Measurements from ENCODE around the gene DNAAF8.

DNAAF8 gene

DNA sequence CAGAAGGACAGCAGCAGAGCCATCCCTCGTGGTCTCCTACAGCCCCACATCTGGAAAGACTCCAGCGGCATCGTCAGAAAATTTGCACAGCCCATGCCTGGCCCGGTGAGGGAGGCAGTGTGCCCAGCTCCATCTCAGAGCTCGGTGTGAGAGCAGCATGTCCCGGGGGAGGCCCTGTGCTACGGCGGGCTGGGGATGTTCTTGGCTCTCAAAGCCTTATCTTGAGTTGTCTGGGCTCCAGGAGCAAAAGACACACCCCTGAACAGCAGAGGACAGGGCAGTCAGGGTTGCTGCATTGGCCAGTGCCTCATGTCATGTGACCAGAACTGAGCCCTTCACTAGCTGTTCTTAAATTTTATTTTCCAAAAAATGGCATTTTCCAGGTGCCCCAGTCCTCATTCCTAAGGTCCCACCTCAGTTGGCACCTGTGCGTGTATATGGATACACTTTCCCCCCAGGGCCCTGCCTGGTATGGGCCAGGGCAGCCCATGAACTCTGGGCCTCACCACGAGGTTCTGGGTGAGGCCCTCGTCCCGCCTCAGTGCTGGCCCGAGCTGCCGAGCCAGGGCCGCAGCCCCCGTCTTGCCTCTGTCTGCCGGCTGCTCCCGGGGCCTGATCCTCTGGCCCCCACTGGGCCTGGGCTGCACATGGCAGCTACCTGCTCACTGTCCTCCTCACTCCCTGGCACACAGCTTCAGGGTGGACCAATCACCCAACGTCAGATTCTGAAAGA lies 38.0 kb upstream of the DNAAF8 start:
- TF ChIP-seq, protein P1, sequence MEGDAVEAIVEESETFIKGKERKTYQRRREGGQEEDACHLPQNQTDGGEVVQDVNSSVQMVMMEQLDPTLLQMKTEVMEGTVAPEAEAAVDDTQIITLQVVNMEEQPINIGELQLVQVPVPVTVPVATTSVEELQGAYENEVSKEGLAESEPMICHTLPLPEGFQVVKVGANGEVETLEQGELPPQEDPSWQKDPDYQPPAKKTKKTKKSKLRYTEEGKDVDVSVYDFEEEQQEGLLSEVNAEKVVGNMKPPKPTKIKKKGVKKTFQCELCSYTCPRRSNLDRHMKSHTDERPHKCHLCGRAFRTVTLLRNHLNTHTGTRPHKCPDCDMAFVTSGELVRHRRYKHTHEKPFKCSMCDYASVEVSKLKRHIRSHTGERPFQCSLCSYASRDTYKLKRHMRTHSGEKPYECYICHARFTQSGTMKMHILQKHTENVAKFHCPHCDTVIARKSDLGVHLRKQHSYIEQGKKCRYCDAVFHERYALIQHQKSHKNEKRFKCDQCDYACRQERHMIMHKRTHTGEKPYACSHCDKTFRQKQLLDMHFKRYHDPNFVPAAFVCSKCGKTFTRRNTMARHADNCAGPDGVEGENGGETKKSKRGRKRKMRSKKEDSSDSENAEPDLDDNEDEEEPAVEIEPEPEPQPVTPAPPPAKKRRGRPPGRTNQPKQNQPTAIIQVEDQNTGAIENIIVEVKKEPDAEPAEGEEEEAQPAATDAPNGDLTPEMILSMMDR (IDR thresholded peaks at IDR 0.05; ENCODE audit: control insufficient read depth, insufficient read depth, low read depth, low read length, missing control alignments), result no peak

DNA sequence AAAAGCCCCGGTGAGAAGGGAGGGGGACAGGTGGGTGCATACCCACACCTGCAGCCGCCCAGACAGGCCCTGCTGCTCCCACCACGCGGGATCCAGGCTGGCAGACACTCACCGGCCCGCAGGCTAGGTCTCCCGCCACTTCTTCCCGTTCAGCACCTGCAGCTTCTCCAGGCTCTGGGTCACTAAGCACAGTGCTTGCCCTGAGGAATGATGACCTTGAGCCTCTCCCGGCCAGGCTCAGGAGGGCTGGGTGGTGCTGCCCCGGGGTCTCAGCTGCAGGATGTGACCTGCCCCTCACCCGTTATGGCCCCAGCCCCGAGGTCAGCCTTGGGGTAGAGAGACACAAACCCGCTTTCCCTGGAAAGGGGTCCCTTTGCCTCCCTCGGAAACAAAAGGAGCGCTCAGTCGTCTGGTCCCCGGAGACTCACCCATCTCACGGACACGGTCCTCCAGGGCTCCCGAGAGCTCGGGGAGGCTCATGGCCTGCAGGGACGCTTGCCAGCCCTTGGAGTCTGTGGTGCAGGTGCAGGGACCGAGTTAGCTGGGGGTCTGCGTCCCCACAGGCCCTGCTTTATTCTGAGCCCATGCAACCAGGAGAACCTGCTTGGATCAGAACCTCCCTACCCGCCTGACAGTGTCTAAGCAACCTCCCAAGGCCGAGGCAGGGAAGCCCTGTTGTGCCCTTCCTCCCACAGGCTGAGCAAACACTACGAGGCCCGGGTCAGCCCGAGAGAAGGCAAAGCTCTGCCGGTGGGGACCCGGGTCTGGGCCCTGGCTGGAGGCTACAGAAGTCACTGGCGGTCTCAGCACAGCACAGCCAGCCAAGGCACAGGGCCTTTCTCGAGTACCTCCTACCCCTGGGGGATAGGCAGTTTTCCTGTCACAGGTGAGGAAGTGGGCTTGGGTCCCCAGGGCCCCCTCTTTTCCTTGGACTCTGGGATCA lies 37.2 kb upstream of the DNAAF8 start:
- no peak overlapping the region for H3K4me3 ChIP-seq (ENCODE audit: control insufficient read depth, low read depth, low read length)
- DNase-seq (ENCODE audit: low read depth), result no peak
- TF ChIP-seq, protein P1 (IDR thresholded peaks at IDR 0.05; ENCODE audit: control insufficient read depth, insufficient read depth, low read depth, low read length, missing control alignments), result no peak

More for the DNA sequence above, 38.0 kb upstream of the DNAAF8 start:
- DNase-seq (ENCODE audit: low read depth), result no peak
- no peak overlapping the region for H3K4me3 ChIP-seq (ENCODE audit: control insufficient read depth, low read depth, low read length)

DNA sequence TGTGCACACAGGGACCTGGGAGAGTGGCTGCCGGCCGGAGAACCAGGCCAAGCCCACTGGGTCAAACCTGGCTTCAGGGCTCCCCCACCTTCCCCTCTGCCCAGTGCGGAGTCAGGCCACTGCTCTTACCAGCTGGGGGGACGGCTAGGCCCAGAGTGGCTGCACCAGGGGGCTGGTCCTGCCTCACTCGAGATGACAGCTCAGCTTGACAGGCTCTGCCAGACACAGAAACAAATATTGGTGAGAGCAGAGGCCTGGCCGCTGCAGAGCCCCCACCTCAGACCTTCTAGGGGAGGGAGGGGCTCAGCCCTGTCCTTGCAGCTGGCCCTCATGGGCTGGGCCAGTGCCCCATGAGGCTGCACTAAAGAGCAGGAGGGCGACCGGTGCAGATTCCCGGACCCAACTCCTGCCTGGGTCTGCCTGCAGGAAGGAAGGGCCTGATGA lies 36.5 kb upstream of the DNAAF8 start:
- no peak for DNase-seq (ENCODE audit: low read depth)
- TF ChIP-seq, protein P1 (IDR thresholded peaks at IDR 0.05; ENCODE audit: control insufficient read depth, insufficient read depth, low read depth, low read length, missing control alignments), result no peak
- H3K4me3 ChIP-seq (ENCODE audit: control insufficient read depth, low read depth, low read length), result no peak overlapping the region

DNA sequence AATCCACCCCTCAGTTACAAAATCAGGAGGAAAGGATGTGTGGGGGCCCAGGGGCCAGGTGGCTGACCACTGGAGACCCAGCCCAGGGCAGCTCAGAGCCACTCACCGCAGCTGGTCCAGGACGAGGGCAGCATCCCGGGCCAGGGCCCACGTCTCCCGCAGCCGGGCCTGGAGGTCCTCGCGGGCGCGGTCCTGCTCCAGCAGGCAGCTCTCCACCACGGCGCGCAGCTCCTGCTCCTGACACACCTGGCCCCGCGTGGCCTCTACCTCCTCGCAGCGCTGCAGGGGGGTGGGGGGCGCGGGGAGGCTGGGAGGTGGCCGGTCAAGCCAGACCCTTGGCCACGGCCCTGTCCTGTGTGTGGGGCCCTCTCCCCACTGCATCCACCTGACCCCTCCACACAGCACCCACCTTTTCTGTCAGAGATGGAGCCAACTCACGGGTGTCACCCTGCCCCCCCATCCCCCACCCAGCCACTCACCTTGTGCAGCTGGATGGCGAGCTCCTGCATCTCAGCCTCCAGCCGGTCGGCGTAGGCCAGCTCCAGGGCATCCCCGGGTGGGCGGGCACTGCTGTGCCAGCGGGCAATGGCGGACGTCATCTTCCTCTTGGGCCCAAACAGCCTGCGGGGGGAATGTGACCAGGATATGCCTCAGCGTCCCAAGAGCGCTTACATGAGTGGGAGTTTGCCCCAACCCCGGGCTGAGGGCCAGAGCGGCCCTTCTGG lies 35.9 kb upstream of the DNAAF8 start:
- no peak for DNase-seq (ENCODE audit: low read depth)
- H3K4me3 ChIP-seq (ENCODE audit: control insufficient read depth, low read depth, low read length), result no peak overlapping the region

DNA sequence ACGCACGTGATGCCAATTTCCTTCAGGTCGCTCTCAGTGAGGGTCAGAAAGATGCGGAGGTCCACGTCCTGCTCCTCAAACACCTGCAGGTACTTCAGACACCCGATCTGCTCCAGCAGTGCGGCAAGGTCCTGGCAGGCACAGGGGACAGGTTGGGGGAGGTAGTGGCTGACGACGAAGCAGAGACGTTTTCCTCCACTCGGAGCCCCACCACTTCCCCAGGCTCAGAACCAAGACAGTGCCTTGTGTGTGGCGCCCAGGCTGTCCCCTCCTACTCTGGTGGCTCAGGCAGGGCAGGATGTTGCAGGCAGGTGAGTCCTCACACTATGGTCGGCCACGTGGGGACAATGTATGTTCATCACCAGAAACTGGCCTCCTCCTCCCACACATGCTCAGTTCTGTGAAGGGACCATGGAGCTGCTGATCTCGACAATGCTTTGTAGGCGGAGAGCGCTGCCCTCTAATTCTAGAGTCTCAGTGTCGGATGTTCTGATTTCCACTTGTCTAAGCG lies 35.2 kb upstream of the DNAAF8 start:
- no peak for DNase-seq (ENCODE audit: low read depth)
- TF ChIP-seq, protein P1 (IDR thresholded peaks at IDR 0.05; ENCODE audit: control insufficient read depth, insufficient read depth, low read depth, low read length, missing control alignments), result no peak
- H3K4me3 ChIP-seq (ENCODE audit: control insufficient read depth, low read depth, low read length), result no peak overlapping the region

More for the DNA sequence above, 35.9 kb upstream of the DNAAF8 start:
- TF ChIP-seq, protein P1 (IDR thresholded peaks at IDR 0.05; ENCODE audit: control insufficient read depth, insufficient read depth, low read depth, low read length, missing control alignments), result no peak
